IPS-18a (cell line): ENCODE data around the gene ARHGEF10L.

Experiments
- H3K27ac ChIP-seq: one replicate; pipeline ENCODE4 v1.5.1; 2013; ENCODE audit warnings: low read length
- H3K27me3 ChIP-seq: one replicate; pipeline ENCODE4 v1.6.1; 2013; ENCODE audit warnings: mild to moderate bottlenecking, low read length; ENCODE audit not compliant: control insufficient read depth, insufficient read depth
- H3K36me3 ChIP-seq: one replicate; pipeline ENCODE4 v1.6.1; 2013; ENCODE audit warnings: low read depth, low read length; ENCODE audit not compliant: control insufficient read depth
- H3K4me1 ChIP-seq: one replicate; pipeline ENCODE4 v1.6.1; 2013; ENCODE audit warnings: low read depth, low read length; ENCODE audit not compliant: control insufficient read depth
- H3K4me3 ChIP-seq: one replicate; pipeline ENCODE4 v1.5.1; 2013; ENCODE audit warnings: low read length
- H3K9ac ChIP-seq: one replicate; pipeline ENCODE4 v1.6.1; 2013; ENCODE audit warnings: mild to moderate bottlenecking, low read length, moderate library complexity
- H3K9me3 ChIP-seq: one replicate; pipeline ENCODE4 v1.6.1; 2013; ENCODE audit warnings: low read depth, low read length; ENCODE audit not compliant: control insufficient read depth

Gene ARHGEF10L

DNA sequence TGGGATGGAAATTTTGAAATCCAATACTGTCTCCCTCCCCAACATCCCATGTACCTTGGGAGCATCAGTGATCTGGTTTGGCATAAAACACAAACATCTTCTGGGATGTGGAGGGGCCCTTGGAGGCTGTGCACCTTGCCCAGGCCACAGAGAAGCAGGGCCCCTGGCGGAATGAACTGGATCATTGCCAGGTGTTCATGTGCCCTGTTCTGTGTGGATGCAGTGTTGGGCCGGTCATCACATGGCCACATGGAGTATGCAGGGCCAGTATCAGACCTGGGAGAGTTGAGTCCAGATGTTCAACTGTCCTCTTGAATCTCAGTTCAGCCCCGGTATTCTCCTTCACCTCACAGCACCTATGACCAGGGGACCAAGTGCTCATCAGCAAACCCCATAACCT lies 26.9 kb downstream of the ARHGEF10L start:
- no peaks in the 10 kb centered on the region for H3K9me3 ChIP-seq
- H3K27ac ChIP-seq, result no peak overlapping the region
- H3K27me3 ChIP-seq, result no peaks in the 10 kb centered on the region
- no peak overlapping the region for H3K9ac ChIP-seq
- no peaks in the 10 kb centered on the region for H3K36me3 ChIP-seq
- H3K4me3 ChIP-seq, result no peak overlapping the region
- peaks cover 40% of the 10 kb centered on the region for H3K4me1 ChIP-seq

DNA sequence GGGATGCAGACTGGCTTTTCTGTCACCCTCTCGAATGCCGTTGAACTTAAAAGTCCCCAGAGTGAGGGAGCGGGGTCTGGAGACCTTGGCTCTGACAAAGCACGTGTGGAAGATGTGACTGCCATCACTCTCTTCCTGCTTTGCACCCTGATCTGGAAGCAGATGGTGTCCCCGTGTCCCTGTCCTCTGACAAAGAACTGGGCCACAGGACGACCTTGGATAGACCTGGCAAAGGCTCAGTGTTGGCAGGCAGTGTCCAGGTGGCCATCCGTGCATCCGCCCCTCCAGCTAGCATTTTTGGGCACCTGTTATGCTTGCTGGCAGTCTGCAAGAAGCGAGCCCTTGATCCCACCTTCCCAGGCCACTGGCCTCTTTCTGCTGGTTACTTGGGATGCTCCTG lies 27.4 kb downstream of the ARHGEF10L start:
- Histone ChIP-seq H3K9ac (no peak overlapping the region), H3K36me3 (no peaks in the 10 kb centered on the region), H3K4me3 (no peak overlapping the region), H3K27ac (no peak overlapping the region), H3K4me1 (peaks cover 41% of the 10 kb centered on the region), H3K27me3 (no peaks in the 10 kb centered on the region), H3K9me3 (no peaks in the 10 kb centered on the region)

GRCh38 chr1:17567582-17567981 lies 28.1 kb downstream of the ARHGEF10L start:
- no peaks in the 10 kb centered on the region for H3K27me3 ChIP-seq
- peaks cover 47% of the 10 kb centered on the region for H3K4me1 ChIP-seq
- no peaks in the 10 kb centered on the region for H3K36me3 ChIP-seq
- H3K9ac ChIP-seq, result no peak overlapping the region
- no peak overlapping the region for H3K27ac ChIP-seq
- no peaks in the 10 kb centered on the region for H3K9me3 ChIP-seq
- no peak overlapping the region for H3K4me3 ChIP-seq

GRCh38 chr1:17568014-17568900 lies 28.8 kb downstream of the ARHGEF10L start:
- Histone ChIP-seq H3K27me3 (no peaks in the 10 kb centered on the region), H3K9ac (no peak overlapping the region), H3K9me3 (no peaks in the 10 kb centered on the region), H3K27ac (no peak overlapping the region), H3K4me3 (no peak overlapping the region), H3K4me1 (peaks cover 54% of the 10 kb centered on the region), H3K36me3 (no peaks in the 10 kb centered on the region)

GRCh38 chr1:17569200-17570139 lies 30.0 kb downstream of the ARHGEF10L start:
- Histone ChIP-seq H3K9me3 (no peaks in the 10 kb centered on the region), H3K9ac (no peak overlapping the region), H3K27ac (no peak overlapping the region), H3K4me1 (peaks cover 61% of the 10 kb centered on the region), H3K36me3 (no peaks in the 10 kb centered on the region), H3K27me3 (no peaks in the 10 kb centered on the region), H3K4me3 (no peak overlapping the region)

DNA sequence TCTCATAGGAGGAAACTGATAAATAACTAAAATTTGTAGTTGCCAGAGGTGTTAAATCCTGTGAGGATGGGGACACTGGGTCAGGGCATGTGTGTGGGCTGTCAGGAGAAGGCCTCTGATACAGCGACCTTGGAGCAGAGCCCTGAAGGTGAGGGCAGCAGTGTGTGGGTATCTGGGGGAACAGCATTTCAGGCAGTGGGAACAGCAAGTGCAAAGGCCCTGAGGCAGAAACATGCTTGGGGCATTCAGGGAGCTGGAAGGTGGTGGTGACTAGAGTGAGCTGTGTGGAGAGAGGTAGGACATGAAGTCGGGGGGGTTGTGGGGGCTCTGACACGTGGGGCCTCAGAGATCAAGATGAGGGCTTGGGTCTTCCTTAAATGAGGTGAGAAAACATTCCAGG lies 30.7 kb downstream of the ARHGEF10L start:
- no peaks in the 10 kb centered on the region for H3K36me3 ChIP-seq
- H3K9ac ChIP-seq, result no peak overlapping the region
- no peaks in the 10 kb centered on the region for H3K9me3 ChIP-seq
- H3K4me3 ChIP-seq, result no peak overlapping the region
- H3K4me1 ChIP-seq, result peaks cover 60% of the 10 kb centered on the region
- H3K27ac ChIP-seq, result no peak overlapping the region
- H3K27me3 ChIP-seq, result no peaks in the 10 kb centered on the region

GRCh38 chr1:17572264-17572985 lies 32.9 kb downstream of the ARHGEF10L start:
- peaks cover 62% of the 10 kb centered on the region for H3K4me1 ChIP-seq
- no peak overlapping the region for H3K27ac ChIP-seq
- H3K9me3 ChIP-seq, result no peaks in the 10 kb centered on the region
- no peak overlapping the region for H3K9ac ChIP-seq
- H3K36me3 ChIP-seq, result no peaks in the 10 kb centered on the region
- H3K27me3 ChIP-seq, result no peaks in the 10 kb centered on the region
- H3K4me3 ChIP-seq, result no peak overlapping the region

DNA sequence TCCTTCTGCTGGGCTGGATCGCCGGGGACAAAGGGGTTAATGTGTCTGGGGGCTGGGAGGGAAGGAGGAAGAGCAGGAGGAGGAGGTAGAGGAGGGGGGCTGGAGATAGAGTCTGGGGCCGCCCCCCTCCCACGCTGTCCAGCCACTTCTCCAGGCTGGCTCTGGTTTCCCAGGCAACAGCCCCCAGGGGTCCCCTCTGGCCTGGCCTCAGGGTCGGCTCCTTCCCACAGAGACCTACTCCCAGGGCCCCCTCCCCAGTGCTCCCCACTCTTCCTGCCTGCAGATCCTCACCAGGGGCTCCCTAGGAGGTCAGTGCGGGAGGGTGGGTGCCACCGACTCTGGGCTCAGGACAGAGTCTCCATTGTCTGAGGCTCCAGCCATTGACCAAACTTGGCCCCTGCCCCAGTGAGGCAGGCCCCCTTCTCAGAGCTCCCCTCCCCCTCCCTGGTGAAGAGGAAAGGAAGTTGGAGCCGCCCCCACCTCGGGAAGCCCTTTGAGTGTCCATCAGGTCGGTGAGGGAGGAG lies 34.1 kb downstream of the ARHGEF10L start:
- Histone ChIP-seq H3K9me3 (no peaks in the 10 kb centered on the region), H3K9ac (no peak overlapping the region), H3K4me3 (peak overlapping the region; percentile 38), H3K27ac (no peak overlapping the region), H3K36me3 (no peaks in the 10 kb centered on the region), H3K4me1 (peaks cover 54% of the 10 kb centered on the region), H3K27me3 (no peaks in the 10 kb centered on the region)

DNA sequence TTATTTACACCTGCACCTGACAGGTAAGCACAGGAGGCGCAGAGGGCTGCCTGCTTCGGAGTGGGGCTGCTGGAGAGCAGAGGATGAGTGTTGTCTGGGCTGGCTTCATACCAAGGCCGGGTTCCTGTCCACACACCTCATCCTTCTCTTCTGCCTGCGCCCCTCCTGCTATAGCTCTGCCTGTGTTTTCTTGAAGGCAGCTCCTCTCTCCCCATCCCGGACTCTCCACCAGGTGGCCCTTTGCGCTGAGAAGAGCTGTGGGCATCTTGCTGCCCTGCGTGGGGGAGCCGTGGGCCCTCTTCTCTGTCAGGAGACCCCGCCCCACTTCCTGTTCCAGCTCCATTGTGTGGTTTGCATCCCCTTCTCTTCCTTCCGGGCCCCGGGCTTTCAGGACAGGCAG lies 35.0 kb downstream of the ARHGEF10L start:
- no peaks in the 10 kb centered on the region for H3K9me3 ChIP-seq
- H3K27me3 ChIP-seq, result no peaks in the 10 kb centered on the region
- no peak overlapping the region for H3K4me3 ChIP-seq
- H3K9ac ChIP-seq, result no peak overlapping the region
- peaks cover 48% of the 10 kb centered on the region for H3K4me1 ChIP-seq
- H3K27ac ChIP-seq, result no peak overlapping the region
- H3K36me3 ChIP-seq, result no peaks in the 10 kb centered on the region

DNA sequence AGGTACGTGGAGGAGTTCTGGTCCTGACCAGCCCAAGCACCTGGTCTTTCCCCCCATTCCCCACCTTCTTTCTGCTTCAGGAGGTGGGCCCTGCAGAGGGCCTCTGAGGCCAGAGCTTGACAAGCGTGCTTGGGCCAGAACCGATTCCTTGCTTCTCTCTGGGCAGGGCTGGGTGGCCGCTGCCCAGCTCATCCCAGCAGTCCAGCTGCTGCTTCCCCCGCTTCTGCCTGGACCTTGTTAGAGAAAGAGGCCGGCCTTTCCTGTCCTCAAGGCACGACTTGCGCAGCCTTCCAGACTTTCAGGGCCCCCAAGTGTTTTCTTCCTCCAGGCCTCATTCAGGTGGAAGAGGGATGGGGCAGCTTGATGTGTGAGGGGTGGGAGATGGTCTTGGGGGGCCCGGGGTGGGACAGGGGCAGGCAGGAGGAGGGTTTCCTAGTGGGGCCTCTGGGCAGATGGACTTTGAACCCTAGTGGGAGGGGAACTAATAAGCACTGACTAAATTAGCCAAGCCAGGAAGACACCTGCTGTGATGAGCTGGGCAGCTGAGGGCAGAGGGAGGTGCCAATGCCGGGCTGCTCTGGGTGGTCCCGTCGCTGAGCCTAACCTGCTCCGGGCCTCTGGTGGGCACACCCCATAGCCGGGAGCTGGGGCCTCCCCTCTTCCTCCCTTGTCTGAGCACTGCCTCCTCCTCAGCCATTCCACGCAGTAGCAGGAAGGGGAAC lies 36.5 kb downstream of the ARHGEF10L start:
- Histone ChIP-seq H3K36me3 (no peaks in the 10 kb centered on the region), H3K27me3 (no peaks in the 10 kb centered on the region), H3K27ac (no peak overlapping the region), H3K4me3 (no peak overlapping the region), H3K4me1 (peaks cover 60% of the 10 kb centered on the region), H3K9ac (no peak overlapping the region), H3K9me3 (no peaks in the 10 kb centered on the region)
